ENCODE measurements around the gene SNX6. TPM values are rescaled to one million over a fixed set of nuclear protein-coding genes. Genes with fewer than 3 reads are reported as not detected.

Gene SNX6
- total RNA-seq (2014; rRNA removed; shearing (Covaris generic)) = 110 and 116 TPM in 2 replicates
- polyA plus RNA-seq (2016; fragmentation: Nextera tagmentation; extraction: Ambion mirVana) = 128 and 157 TPM in 2 replicates
- long read RNA-seq, transcript SNX6-201 (14 exons, 2,001 nt) = major isoform, 31 of 60 reads
- long read RNA-seq, partial matches to known transcripts = 17 of 60 reads
- long read RNA-seq, other reads (novel, unspliced or antisense) = 7 of 60 reads

GRCh38 chr14:34629657-34630529 lies at the start of gene SNX6:
TSS of gene SNX6 (minus strand) at chr14:34630148. CDS start at chr14:34630116, 32 bp downstream.
- Mint-ChIP-seq H3K36me3 (ENCODE audit: low read depth) (peaks cover 15% of the 10 kb centered on the region), H3K9me3 (peaks cover 8% of the 10 kb centered on the region), H3K4me1 (peaks cover 6% of the 10 kb centered on the region), H3K4me3 (peak within 1 kb of the TSS; percentile 93), H3K27ac (peak within 1 kb of the TSS; percentile 81), H3K27me3 (ENCODE audit: insufficient read depth, low read depth, poor library complexity) (peaks cover 4% of the 10 kb centered on the region)
- Histone ChIP-seq H3K4me2 (peak within 1 kb of the TSS; percentile 81), H3K4me3 (peak within 1 kb of the TSS; percentile 97), H3F3A (replicated peaks; ENCODE audit: low read depth) (no peaks in the 10 kb centered on the region), H3K27me3 (ENCODE audit: insufficient read depth) (no peaks in the 10 kb centered on the region), H3K4me1 (ENCODE audit: insufficient read depth) (peaks cover 6% of the 10 kb centered on the region), H3K9me2 (ENCODE audit: insufficient read depth) (no peaks in the 10 kb centered on the region), H3K27ac (ENCODE audit: low read depth) (peak within 1 kb of the TSS; percentile 86), H2AFZ (peak within 1 kb of the TSS; percentile 96), H3K79me2 (replicated peaks; ENCODE audit: insufficient read depth) (peaks cover 36% of the 10 kb centered on the region), H3K36me3 (ENCODE audit: insufficient read depth) (no peaks in the 10 kb centered on the region), H4K20me1 (replicated peaks; ENCODE audit: insufficient read depth) (no peaks in the 10 kb centered on the region; the same call in 1 of the 2 replicates)
- peak; percentile 96 for ATAC-seq
- TF ChIP-seq CTCF (conservative IDR thresholded peaks at IDR 0.05; ENCODE audit: low read depth in 2 of 2) = no peak
- peak; percentile 80 for TF ChIP-seq POLR2AphosphoS5 (IDR thresholded peaks at IDR 0.05; ENCODE audit: low read depth)
- peak; percentile 78 for DNase-seq (ENCODE audit: low spot score)

- Histone ChIP-seq H3K4me1 (ENCODE audit: insufficient read depth) (peaks cover 10% of the 10 kb centered on the region), H3K27me3 (ENCODE audit: insufficient read depth) (no peaks in the 10 kb centered on the region), H3K4me3 (no peak overlapping the region), H3K9me2 (ENCODE audit: insufficient read depth) (no peaks in the 10 kb centered on the region), H3F3A (replicated peaks; ENCODE audit: low read depth) (no peaks in the 10 kb centered on the region; the same call in 1 of the 2 replicates), H3K79me2 (replicated peaks; ENCODE audit: insufficient read depth) (no peaks in the 10 kb centered on the region), H2AFZ (no peak overlapping the region), H3K36me3 (ENCODE audit: insufficient read depth) (no peaks in the 10 kb centered on the region), H3K4me2 (no peak overlapping the region), H3K27ac (ENCODE audit: low read depth) (no peak overlapping the region), H4K20me1 (replicated peaks; ENCODE audit: insufficient read depth) (no peaks in the 10 kb centered on the region)
- Mint-ChIP-seq H3K27ac (no peak overlapping the region; the same call in 1 of the 2 replicates), H3K9me3 (no peaks in the 10 kb centered on the region), H3K27me3 (ENCODE audit: insufficient read depth, low read depth, poor library complexity) (peaks cover 2% of the 10 kb centered on the region), H3K4me1 (peaks cover 13% of the 10 kb centered on the region; the same call in 2 of the 3 replicates), H3K36me3 (ENCODE audit: low read depth) (no peaks in the 10 kb centered on the region), H3K4me3 (no peak overlapping the region)
- ATAC-seq = no peak
- no peak for DNase-seq (ENCODE audit: low spot score)
- no peak for TF ChIP-seq REST (IDR thresholded peaks at IDR 0.05; ENCODE audit: unreplicated experiment)
- no peak for TF ChIP-seq JUNB (IDR thresholded peaks at IDR 0.05; ENCODE audit: unreplicated experiment)
- no peak for TF ChIP-seq ETS1 (IDR thresholded peaks at IDR 0.05)
- no peak for TF ChIP-seq ZNF114 (CRISPR knock-in tag; IDR thresholded peaks at IDR 0.05)
Observed at GRCh38 chr14:34678735-34679134, 48.8 kb upstream of the SNX6 start.
